Measurements from ENCODE around the gene IRAG1.

The IRAG1 gene

DNA sequence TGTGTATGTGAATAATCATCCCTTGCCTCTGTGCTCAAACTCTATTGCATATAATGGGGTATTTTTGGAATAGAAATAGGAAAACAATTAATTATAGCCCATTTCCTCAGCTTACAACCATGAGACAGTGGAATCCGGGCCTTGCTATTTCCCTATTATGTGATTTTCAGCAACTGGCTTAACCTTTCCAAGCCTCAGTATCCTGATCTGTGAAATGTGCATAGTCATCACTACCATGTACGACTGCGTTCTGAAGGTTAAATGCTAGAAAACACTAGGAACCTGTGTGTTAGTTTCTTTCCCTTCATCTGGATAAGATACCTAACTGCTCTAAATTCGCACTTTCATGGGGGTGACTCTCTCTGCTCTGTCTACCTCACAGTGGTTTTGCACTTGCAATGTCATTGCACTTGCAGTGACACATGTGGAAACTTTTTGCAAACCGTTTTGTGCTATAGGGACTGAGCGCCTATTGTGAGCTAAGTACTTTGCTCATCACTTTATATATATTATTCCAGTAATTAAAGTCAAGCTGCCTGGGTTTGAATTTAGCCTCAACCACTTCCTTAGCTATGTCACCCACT is 48.3 kb downstream of the IRAG1 start:
- no peak for DNase-seq
